LNCaP clone FGC (cell line): Measurements from ENCODE around the gene TOR3A.

Experiments used
- DNase-seq: peaks from one replicate; pipeline ENCODE4 v3.0.0-alpha.2; 2011; ENCODE audit warnings: low read depth
- H3K4me3 ChIP-seq: 2 replicates; pipeline ENCODE4 v1.5.1; 2011; ENCODE audit warnings: mild to moderate bottlenecking, low read depth, low read length, control low read depth
- CTCF ChIP-seq: IDR thresholded peaks from 2 replicates; pipeline ENCODE4 v1.5.1; 2012; ENCODE audit warnings: mild to moderate bottlenecking; ENCODE audit not compliant: control insufficient read depth, insufficient read depth; ENCODE audit errors: extremely low read depth

TOR3A gene

DNA sequence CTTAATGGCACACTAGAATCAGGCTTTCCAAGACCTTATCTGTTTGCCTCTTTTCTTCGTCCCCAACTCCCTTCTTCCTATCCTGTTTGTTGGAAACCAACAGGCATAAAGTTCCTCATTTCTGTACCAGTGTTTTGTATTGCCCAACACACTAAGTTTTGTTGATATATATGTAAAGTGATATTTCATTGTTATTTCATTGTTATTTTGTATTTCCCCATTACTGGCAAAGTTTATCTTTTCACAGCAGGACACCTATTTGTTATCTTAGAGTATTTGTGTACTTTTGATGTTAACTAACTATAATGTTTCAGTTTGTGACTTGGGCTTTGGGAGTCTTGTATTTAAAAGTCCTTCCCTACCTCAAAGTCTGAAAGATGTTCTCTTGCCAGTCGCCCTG lies 29.1 kb upstream of the TOR3A start:
- TF ChIP-seq CTCF, result no peak
- no peak for DNase-seq
- H3K4me3 ChIP-seq, result no peak overlapping the region

DNA sequence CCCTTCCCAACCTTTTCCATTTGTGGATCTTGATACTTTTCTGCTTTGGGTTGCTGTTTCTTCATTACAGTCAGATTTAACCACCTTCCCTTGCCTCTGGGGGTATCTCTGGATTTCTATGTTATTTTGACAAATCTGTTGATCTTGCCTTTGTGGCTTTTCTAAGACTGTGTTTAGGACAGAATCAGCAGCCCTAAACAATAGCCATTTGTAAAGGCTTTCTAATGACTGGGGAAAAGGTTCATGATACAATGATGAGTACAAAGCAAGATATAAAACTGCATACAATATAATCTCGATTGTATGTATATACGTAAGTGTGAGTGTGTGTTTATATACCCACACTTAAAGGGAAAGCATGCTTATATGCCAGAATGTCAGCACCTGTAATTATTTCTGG lies 28.4 kb upstream of the TOR3A start:
- no peak for DNase-seq
- no peak overlapping the region for H3K4me3 ChIP-seq
- no peak for TF ChIP-seq CTCF

DNA sequence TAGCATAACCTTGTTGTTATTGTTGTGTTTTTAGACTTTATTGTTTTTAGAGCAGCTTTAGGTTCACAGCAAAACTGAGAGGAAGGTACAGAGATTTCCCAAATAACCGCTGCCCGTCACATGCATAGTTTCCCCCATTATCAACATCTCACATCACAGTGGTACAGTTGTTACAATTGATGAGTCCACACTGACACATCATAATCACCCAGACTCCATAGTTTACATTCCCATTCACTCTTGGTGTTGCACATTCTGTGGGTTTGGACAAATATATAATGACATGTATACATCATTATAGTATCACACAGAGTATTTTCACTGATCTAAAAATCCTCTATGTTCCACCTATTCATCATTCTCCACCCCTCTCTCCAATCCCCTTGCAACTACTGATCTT lies 25.9 kb upstream of the TOR3A start:
- TF ChIP-seq CTCF, result no peak
- no peak for DNase-seq
- no peak overlapping the region for H3K4me3 ChIP-seq

GRCh38 chr1:179058487-179059483 lies 23.1 kb upstream of the TOR3A start:
- H3K4me3 ChIP-seq, result no peak overlapping the region
- TF ChIP-seq CTCF, result no peak
- no peak for DNase-seq

DNA sequence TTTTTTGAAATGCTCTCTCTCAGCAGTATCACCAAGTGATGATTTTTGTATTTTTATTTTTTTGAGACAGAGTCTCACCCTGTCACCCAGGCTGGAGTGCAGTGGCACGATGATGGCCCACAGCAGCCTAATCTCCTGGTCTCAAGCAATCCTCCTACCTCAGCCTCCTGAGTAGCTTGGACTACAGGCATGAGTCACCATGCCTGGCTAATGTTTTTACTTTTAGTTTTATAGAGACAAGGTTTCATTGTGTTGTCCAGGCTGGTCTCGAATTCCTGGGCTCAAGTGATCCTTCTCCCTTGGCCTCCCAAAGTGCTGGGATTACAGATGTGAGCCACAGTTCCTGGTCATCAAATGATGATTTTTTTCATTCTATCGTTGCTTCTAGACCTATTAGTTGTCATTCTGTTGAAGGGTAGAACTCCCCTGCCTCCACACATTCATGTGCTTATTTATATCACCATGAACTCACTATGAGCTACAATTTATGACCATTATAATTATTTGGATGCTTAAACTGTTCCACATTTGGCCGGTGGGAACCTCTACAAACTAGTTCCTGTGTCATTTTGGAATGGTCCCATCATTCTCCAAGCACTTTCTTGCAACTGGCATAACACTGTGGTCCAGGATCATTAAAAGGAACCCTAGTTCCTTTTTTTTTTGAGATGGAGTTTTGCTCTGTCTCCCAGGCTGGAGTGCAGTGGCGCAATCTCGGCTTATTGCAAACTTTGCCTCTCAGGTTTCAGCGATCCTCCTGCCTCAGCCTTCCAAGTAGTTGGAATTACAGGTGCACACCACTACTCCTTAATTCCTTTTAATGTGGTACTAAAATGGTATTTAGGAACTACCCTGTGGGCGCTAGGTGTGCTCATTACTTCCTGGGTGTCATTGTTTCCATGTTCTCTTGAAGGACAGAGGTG lies 20.2 kb upstream of the TOR3A start:
- TF ChIP-seq CTCF, result no peak
- no peak overlapping the region for H3K4me3 ChIP-seq
- DNase-seq, result no peak

- TF ChIP-seq CTCF, result no peak
- DNase-seq, result no peak
- H3K4me3 ChIP-seq, result no peak overlapping the region
Measured at GRCh38 chr1:179066471-179066870, 15.4 kb upstream of the TOR3A start.
